Measurements from ENCODE around the gene SCOC.
A peak's percentile ranks its signal among the peaks of the same experiment; 100 is the strongest.
"Not testable (repeated sequence)": the region's sequence is repeated elsewhere in the genome, so short reads cannot be mapped to it uniquely, and the experiment has no call there.

SCOC gene

GRCh38 chr4:140358281-140358680 is 15.2 kb upstream of the SCOC start:
- no peak for DNase-seq

DNA sequence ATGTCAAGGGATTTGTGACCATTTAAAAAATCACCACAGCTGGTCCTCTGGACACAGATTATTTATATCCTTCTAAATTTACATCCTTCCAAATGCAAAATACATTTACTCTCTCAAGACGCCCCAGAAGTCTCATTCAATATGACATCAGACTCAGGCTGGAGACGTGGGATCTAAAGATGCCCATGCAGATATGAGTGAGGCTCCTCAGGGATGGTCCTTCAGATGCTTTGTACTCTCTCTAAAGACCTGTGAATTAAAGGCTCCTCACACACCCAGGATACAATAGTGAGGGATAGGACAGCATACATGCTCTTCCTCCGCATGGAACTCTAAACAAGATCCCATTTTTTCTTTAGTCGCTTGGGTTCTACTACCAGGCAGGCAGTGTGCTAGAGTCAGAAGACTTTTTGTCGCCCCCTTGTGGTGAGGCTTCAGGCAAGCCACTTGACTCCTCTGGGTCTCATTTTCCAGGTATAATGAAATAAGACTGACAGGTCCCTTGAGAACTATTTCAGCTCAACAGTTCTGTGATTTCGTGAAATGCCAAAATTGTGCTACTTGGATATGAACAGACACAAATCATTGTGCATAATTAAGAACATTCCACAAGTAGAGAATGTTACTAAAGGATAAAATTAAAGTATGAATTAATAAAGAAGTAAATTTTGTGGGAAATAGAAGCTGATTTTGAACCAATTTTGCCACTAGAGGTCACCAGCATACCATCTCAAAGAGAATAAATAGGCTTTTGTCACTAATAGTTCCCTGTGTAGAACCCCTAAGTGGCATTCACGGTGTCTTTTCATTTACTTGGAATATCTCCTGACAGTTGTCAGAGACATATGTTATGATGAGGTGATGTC is 13.7 kb upstream of the SCOC start:
- DNase-seq = peak; percentile 58

GRCh38 chr4:140361099-140361498 is 12.3 kb upstream of the SCOC start:
- no peak for DNase-seq

GRCh38 chr4:140363051-140363450 is 10.4 kb upstream of the SCOC start:
- no peak for DNase-seq

DNA sequence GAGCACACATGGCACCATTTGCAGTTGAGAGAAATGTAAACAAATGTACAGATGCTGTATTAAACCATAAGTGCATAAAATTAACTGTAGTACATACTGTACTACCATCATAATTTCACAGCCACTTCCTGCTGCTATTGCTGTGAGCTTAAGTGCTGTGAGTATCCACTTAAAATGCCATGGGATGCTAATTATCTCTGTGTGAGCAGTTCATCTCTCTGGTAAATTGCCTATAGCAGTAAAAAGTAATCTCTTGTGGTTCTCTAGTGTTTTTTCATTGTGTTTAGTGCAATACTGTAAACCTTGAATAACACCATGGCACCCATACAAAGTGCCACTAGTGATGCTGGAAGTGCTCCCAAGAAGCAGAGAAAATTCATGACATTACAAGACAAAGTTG is 9.9 kb upstream of the SCOC start:
- DNase-seq = no peak

DNA sequence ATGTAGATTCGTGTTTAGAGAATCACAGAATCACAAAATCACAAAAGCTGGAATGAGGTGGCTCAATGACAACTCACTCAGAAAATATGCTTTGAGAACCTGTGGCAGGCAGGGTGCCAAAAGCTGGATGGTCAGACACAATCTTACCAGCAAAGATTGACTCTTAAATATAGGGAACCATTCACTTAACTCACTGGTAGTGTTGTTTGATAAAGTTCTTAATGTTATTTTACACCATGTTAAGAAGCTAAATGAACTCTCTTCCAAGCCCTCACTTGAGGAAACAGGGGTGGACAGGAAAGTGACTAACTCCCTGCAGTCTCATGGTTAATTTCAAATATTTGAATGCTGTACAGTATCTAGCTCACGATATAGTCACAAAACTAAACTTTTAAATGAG is 5.7 kb upstream of the SCOC start:
- DNase-seq = no peak

DNA sequence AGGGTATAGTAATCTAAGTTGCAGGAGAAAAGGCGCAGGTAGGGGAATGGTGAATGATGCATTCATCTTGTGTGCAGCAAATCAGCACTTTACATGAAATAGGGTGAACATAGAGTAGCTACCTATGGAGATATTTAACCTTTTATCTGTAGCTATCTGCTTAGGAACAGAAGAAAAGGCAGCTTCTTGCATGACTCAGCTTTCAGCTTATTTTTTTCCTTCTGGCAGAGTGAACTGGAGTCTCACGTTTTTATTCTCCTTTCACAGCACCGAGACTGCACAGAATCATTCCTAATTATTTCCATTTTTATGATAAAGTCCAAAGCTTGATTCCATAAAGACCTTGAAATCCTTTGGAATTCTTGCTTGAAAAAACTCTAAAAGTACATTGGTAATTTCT is 4.8 kb upstream of the SCOC start:
- DNase-seq = no peak

DNA sequence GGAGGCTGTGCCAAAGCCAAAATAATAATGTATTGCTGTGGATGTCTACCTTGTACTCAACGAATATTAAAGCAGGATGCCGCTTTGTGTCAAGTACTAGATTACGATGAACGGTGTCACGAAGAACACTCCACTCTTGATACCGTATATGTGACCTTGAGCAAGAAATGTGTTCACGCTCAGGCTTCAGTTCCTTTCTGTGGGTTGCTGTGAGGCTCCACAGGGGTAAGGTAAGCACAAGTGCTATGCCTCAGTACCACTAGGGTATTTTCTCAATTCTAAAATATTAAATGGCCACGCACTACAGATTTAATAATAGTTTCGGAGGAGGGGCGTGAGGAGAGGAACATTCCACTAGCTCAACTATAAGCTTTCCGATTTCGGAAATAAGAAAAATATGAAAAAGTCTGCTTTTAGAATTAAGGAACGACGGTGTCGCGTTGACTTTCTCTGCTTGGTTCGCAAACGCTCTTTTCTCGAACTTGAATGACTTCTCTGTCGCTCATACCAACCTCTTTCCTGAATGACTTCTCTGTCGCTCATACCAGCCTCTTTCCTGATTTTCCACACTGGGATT is 607 bp upstream of the SCOC start:
- no peak for DNase-seq

GRCh38 chr4:140374130-140374477 is 658 bp downstream of the SCOC start:
- DNase-seq = no peak

DNA sequence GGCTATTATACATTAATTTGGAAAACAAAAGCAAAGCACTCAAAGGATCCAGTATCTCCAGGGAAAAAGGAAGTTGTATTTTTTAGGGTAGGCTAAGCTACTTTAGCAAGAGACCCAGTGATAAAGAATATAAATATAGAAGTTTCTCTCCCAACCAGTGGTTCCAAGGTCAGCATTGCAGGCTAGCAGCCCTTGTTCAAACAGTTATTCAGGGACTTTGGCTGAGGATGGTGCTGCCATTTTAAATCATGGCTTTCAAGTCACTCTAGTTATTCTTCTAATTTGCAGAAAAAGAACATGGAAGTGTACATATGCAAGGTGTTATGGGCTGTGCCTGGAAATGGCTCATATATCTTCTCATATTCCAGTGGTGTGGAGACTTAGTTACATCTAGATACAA is 9.3 kb downstream of the SCOC start:
- DNase-seq = no peak

DNA sequence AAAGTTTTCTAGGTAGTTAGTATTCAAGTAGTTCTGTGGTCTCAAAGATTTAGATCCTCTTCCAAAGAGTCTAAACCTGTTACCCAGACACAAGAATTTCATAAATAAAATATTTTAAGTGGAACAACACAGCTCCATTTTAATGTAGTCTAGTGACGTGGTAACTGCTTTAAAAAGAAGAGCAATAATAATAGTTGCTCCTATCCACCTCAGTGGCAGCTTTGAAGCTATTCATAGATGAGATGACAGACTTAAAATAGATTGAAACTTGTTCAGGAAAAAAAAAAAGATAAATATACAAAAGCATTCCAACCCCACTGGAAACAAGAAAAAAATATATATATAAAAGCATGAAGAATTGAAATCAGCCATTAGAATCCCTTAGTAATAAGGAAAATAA is 14.6 kb downstream of the SCOC start:
- DNase-seq = no peak

DNA sequence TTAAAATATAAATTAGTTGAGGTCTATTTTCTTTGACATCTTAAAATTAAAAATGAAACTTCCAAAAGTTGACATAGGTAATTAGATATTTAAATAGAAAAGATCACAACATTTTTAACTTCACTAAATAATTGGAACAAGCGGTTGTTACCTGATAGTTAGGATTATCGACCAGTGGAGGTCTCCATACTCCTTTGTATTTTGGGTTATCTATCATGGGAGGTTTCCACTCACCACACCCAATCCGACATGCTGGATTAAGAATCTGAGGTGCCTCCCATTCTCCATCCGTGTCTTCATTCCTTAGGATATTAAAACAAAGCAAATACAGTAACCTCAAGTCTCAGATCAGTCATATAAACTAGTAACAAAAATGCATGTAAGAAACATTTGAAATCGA is 22.2 kb downstream of the SCOC start:
- DNase-seq = no peak

DNA sequence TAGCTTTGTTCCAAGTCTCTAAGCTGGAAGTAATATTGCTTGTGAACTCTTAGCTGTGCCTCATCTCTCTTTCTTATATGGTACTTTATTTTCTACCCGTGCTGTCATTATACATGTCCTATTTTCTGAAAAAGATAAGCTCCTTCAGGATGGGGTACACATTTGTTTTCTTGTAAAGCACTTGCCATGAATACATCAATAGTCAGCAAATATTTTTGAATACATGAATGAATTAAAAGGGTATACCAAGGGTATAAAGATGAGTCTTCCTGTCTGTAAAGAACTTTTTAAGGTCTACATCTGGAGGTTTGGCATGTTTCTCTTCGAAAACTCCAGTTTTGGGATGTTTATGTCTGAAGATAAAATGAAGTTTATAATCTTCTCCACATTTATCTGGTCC is 26.7 kb downstream of the SCOC start:
- DNase-seq = no peak

GRCh38 chr4:140406292-140406691 is 32.8 kb downstream of the SCOC start:
- DNase-seq = no peak

DNA sequence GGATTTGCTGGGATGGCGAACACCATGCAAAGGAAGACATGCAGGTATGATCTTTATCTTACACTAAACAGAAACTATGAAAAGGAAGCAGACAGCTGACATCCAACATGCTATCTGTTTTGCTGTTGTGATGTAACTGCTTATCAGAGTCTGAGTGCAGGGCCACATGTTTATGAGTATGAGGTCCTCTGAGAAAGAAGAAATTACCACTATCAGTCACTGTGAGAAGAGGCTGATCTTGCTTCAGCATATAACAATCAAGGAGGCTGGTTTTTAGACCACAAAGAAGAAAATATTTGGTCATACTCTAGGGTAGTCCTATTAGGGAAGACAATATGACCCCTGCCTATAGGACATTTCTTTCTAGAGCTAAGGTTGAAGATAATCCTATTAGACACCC is 35.5 kb downstream of the SCOC start:
- no peak for DNase-seq

GRCh38 chr4:140413130-140413969 is 39.9 kb downstream of the SCOC start:
- DNase-seq = not testable (repeated sequence)

- no peak for DNase-seq
Measured at GRCh38 chr4:140423106-140423505, 49.7 kb downstream of the SCOC start.

GRCh38 chr4:140426610-140427105 is 53.2 kb downstream of the SCOC start:
- no peak for DNase-seq

- DNase-seq = peak; percentile 96
Measured at GRCh38 chr4:140427106-140427918, 53.9 kb downstream of the SCOC start, which contains the start of gene CLGN. TSS of gene CLGN (minus strand) at chr4:140427648. CDS start at chr4:140413078, 14,570 bp downstream.

- no peak for DNase-seq
Measured at GRCh38 chr4:140427919-140428471, 54.5 kb downstream of the SCOC start.
